Skeletal muscle satellite cell (primary cell): ENCODE results near the gene CPT1C.

Experiments
- H3K27me3 ChIP-seq: 2 replicates; pipeline ENCODE4 v1.7.0; 2013; ENCODE audit warnings: low read length; ENCODE audit not compliant: control insufficient read depth, insufficient read depth
- H3K36me3 ChIP-seq: 2 replicates; pipeline ENCODE4 v1.7.0; 2013; ENCODE audit warnings: mild to moderate bottlenecking, control low read depth, low read length; ENCODE audit not compliant: insufficient read depth
- H3K4me1 ChIP-seq: 2 replicates; pipeline ENCODE4 v1.7.0; 2013; ENCODE audit warnings: low read length; ENCODE audit not compliant: control insufficient read depth, insufficient read depth
- H3K4me2 ChIP-seq: 2 replicates; pipeline ENCODE4 v1.7.0; 2013; ENCODE audit warnings: mild to moderate bottlenecking, low read length
- H3K4me3 ChIP-seq: 2 replicates; pipeline ENCODE4 v1.7.0; 2013; ENCODE audit warnings: low read length
- H3K9ac ChIP-seq: 2 replicates; pipeline ENCODE4 v1.7.0; 2013; ENCODE audit warnings: mild to moderate bottlenecking, low read depth, low read length, moderate library complexity
- H3K9me3 ChIP-seq: replicated peaks from 2 replicates; pipeline ENCODE4 v1.7.0; 2013; ENCODE audit warnings: mild to moderate bottlenecking, control low read depth, low read length

CPT1C gene

GRCh38 chr19:49653466-49653806 lies 37.5 kb upstream of the CPT1C start:
- Histone ChIP-seq H3K4me1 (no peaks in the 10 kb centered on the region), H3K4me2 (no peak overlapping the region), H3K4me3 (no peak overlapping the region), H3K36me3 (peaks cover 71% of the 10 kb centered on the region), H3K9me3 (no peaks in the 10 kb centered on the region), H3K27me3 (no peaks in the 10 kb centered on the region), H3K9ac (no peak overlapping the region)

DNA sequence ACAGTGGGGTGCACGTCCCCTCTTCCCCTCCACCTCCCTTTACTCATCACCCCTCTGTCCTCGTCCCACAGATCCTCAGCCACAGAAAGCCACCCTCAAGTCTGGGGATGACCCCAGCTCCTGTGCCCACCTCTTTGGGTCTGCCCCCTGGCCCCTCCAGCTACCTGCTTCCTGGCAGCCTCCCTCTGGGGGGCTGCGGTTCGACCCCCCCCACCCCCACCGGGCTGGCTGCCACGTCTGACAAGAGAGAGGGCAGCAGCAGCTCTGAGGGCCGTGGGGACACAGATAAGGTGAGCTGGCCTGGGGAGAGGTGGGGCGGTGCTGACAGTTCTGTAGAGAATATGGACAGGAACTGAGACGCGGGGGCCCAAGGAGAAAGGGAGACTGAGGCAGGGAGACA lies 36.3 kb upstream of the CPT1C start:
- Histone ChIP-seq H3K4me2 (no peak overlapping the region), H3K4me3 (no peak overlapping the region), H3K9ac (no peak overlapping the region), H3K4me1 (no peaks in the 10 kb centered on the region), H3K36me3 (peaks cover 75% of the 10 kb centered on the region), H3K27me3 (no peaks in the 10 kb centered on the region), H3K9me3 (no peaks in the 10 kb centered on the region)

GRCh38 chr19:49655570-49656455 lies 35.1 kb upstream of the CPT1C start:
- Histone ChIP-seq H3K9me3 (no peaks in the 10 kb centered on the region), H3K4me1 (no peaks in the 10 kb centered on the region), H3K27me3 (no peaks in the 10 kb centered on the region), H3K4me2 (no peak overlapping the region), H3K36me3 (peaks cover 77% of the 10 kb centered on the region), H3K4me3 (no peak overlapping the region), H3K9ac (no peak overlapping the region)

GRCh38 chr19:49656456-49657109 lies 34.3 kb upstream of the CPT1C start:
- Histone ChIP-seq H3K9ac (no peak overlapping the region), H3K4me3 (no peak overlapping the region), H3K4me2 (no peak overlapping the region), H3K4me1 (no peaks in the 10 kb centered on the region), H3K27me3 (no peaks in the 10 kb centered on the region), H3K9me3 (no peaks in the 10 kb centered on the region), H3K36me3 (peaks cover 81% of the 10 kb centered on the region)

DNA sequence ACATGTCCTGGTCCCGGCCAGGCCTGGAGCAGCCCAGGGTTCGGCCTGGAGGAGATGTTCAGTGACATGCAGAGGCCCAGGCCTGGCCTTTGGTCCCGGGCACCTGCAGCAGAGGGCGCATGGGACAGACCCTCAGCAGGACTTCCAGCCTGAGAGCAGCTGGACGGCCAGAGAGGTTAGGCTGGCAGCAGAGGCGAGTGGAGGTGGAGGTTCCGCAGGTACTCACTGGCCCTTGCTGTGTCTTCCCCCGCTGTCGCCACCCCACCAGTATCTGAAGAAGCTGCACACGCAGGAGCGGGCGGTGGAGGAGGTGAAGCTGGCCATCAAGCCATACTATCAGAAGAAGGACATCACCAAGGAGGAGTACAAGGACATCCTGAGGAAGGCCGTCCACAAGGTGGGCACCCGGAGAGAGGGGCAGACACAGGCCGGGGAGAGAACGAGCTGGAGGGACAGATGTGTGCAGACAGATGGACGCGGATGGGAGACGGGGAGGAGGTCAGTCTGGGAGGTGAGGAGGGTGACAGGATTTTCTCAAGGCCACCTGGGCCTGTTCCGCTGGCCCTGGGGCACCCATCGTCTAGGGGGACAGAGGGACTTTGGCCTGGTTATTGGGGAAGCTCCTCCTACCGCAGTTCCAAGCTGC lies 33.3 kb upstream of the CPT1C start:
- Histone ChIP-seq H3K36me3 (peaks cover 86% of the 10 kb centered on the region), H3K4me1 (no peaks in the 10 kb centered on the region), H3K9me3 (no peaks in the 10 kb centered on the region), H3K4me2 (no peak overlapping the region), H3K9ac (no peak overlapping the region), H3K27me3 (no peaks in the 10 kb centered on the region), H3K4me3 (no peak overlapping the region)

DNA sequence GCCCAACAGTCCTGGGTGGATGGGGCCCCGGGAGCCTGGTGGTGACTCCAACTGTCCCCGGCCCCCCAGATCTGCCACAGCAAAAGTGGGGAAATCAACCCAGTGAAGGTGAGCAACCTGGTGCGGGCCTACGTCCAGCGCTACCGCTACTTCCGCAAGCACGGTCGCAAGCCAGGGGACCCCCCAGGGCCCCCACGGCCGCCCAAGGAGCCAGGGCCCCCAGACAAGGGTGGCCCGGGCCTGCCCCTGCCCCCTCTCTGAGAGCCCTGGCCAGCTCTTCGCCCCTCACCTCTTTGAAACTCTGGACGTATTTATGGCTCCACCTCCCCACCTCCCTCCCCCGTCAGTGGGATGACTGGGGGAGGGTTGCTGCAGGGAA lies 32.8 kb upstream of the CPT1C start:
- Histone ChIP-seq H3K9ac (no peak overlapping the region), H3K36me3 (peaks cover 87% of the 10 kb centered on the region), H3K4me3 (no peak overlapping the region), H3K27me3 (no peaks in the 10 kb centered on the region), H3K9me3 (no peaks in the 10 kb centered on the region), H3K4me2 (no peak overlapping the region), H3K4me1 (no peaks in the 10 kb centered on the region)

DNA sequence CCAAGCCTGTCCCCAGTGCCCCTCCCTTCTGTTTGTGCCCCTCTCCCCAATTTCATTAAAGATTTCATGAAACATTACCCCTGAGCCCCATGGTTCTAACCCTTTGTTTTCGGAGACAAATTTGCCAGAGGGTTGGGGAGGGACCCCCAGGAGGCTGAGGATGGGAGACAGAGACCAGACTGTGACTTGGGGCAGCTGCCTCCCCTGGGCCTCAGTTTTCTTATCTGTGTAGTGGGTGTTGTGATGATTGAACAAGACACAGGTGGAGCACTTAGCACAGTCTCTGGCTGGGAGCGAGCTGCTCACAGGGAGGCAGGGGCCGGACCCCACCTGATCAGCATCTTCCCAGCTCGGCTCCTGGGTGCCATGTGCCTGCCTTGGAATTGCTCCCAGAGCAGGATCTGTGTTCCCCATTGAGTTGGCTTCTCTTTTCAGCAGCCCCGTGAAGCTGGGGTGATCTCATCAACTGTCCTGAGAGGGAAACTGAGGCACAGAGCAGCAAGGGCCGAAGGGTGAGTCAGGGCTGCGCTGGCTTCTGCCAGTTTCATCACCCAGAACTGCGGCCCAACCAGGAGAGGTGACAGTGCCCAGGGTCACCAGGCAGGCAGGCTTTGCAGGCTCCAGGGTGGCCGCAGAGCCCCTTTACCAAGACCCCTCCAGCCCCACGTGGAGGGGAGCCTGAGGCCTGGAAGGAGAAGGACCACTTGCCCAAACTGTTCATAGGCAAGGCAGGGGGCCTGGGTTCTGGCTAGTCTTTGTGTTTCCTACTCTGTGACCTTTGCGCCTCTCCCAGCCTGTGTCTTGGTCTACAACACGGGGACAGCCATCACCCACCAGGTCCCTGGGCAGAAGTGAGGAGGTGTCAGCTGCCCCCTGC lies 32.1 kb upstream of the CPT1C start:
- Histone ChIP-seq H3K9ac (no peak overlapping the region), H3K9me3 (no peaks in the 10 kb centered on the region), H3K4me2 (no peak overlapping the region), H3K4me3 (no peak overlapping the region), H3K27me3 (no peaks in the 10 kb centered on the region), H3K4me1 (peaks cover under 1% of the 10 kb centered on the region), H3K36me3 (peaks cover 83% of the 10 kb centered on the region)

- Histone ChIP-seq H3K9me3 (no peaks in the 10 kb centered on the region), H3K4me3 (no peak overlapping the region), H3K4me2 (no peak overlapping the region), H3K36me3 (peaks cover 69% of the 10 kb centered on the region), H3K9ac (no peak overlapping the region), H3K4me1 (peaks cover 5% of the 10 kb centered on the region), H3K27me3 (no peaks in the 10 kb centered on the region)
Measured at GRCh38 chr19:49660338-49660961, 30.5 kb upstream of the CPT1C start.

GRCh38 chr19:49662011-49662410 lies 28.9 kb upstream of the CPT1C start:
- Histone ChIP-seq H3K36me3 (peaks cover 55% of the 10 kb centered on the region), H3K4me1 (peaks cover 15% of the 10 kb centered on the region), H3K27me3 (no peaks in the 10 kb centered on the region), H3K9me3 (no peaks in the 10 kb centered on the region), H3K4me3 (no peak overlapping the region), H3K9ac (no peak overlapping the region), H3K4me2 (no peak overlapping the region)

DNA sequence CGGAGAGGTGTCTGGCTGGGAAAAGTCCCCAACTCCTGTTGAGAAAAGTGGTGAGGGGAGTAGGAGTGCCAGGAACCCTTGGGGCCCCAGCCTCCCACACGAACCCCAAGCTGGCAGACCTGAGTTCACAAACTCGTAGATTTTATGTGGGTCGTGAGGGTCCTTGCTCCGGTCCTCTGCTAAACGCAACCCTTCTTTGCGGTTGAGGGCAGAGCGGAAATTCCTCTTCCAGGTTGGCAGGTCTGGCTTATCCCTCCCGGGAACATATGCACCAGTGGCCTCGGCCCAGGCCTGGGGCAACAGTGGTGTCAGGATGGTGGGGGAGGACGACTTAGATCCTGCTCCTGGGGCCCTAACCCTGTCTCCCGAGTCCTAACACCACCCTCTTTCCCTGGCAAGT lies 27.7 kb upstream of the CPT1C start:
- H3K4me1 ChIP-seq = peaks cover 20% of the 10 kb centered on the region
- no peak overlapping the region for H3K4me3 ChIP-seq
- H3K27me3 ChIP-seq = no peaks in the 10 kb centered on the region
- peaks cover 47% of the 10 kb centered on the region for H3K36me3 ChIP-seq
- no peak overlapping the region for H3K9ac ChIP-seq
- no peaks in the 10 kb centered on the region for H3K9me3 ChIP-seq
- H3K4me2 ChIP-seq = no peak overlapping the region
